ENCODE data around the gene RP9. TPM values are rescaled to one million over a fixed set of nuclear protein-coding genes. Genes with fewer than 3 reads are reported as not detected.

RP9 gene
- total RNA-seq, 1 experiment from 2014 or later = 20.7 TPM

- peak; percentile 96 for DNase-seq (ENCODE audit: low read depth)
Measured at GRCh38 chr7:33062782-33063443, 46.3 kb downstream of the RP9 start.

GRCh38 chr7:33062023-33062781 lies 47.0 kb downstream of the RP9 start, which contains the start of gene NT5C3A:
Gene NT5C3A (minus strand): TSS chr7:33062776. CDS start chr7:33062705, 71 bp downstream.
- DNase-seq (ENCODE audit: low read depth) = peak; percentile 47

DNA sequence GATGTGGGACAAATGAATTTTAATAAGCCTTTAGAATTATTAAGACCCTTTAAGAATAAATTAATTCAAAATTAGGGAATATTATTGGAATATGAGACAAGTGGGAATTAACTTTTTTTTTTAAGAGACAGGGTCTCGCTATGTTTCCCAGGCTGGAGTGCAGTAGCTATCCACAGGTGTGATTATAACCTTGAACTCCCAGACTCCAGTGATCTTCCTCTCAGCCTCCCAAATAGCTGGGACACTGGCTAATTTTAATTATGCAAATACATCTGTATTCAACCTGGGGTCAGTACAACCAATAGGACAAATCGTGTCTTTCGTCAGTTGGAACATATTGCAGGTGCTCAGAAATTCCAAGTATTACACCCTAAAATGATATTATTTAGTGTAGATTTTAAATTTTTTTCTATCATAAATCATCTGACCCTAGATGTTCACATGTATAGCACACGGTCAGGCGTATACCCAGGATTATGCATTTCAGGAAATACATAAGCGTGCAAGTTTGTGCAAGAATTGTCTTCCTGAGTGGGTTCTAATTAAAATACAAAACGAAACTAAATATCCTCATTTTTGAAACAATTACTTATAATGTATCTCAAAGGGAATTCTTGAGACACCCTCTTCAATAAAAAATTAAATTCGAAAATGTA lies 47.8 kb downstream of the RP9 start:
- no peak for DNase-seq (ENCODE audit: low read depth)

- no peak for DNase-seq (ENCODE audit: low read depth)
Measured at GRCh38 chr7:33059635-33060034, 49.6 kb downstream of the RP9 start.

DNA sequence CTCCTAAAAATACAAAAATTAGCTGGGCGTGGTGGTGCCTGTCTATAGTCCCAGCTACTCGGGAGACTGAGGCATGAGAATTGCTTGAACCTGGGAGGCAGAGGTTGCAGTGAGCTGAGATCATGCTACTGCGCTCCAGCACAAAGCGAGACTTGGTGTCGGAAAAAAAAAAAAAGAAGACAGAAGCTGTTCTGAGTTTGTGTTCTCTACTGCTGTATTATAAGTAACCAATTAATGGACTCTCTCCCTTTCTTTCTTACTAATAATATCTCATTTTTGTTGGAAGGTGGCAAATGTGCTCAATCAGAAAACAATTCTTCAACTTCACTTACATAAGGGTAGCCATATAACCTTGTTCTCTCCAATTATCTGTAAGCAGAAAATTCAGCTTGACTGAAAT lies 54.0 kb downstream of the RP9 start:
- DNase-seq (ENCODE audit: low read depth) = no peak

GRCh38 chr7:33054261-33054964 lies 54.8 kb downstream of the RP9 start:
- DNase-seq (ENCODE audit: low read depth) = peak; percentile 30

DNA sequence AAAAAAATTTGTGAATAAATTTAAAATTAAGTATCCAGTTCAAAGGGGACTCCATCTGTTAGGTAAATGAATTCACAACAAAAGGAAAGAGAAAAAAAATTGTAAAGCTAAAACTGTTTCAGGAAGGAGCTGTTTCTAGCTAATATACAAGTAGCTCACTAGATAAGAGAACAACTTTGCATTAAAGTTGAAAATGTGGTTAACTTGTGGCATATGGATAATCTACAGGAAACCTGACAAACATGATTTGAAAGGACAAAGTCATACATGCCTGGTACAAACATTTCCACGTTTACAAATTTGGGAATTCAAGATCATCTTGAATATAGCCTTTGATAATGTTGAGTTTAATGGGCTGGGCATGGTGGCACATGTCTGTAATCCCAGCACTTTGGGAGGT lies 55.5 kb downstream of the RP9 start:
- DNase-seq (ENCODE audit: low read depth) = no peak

DNA sequence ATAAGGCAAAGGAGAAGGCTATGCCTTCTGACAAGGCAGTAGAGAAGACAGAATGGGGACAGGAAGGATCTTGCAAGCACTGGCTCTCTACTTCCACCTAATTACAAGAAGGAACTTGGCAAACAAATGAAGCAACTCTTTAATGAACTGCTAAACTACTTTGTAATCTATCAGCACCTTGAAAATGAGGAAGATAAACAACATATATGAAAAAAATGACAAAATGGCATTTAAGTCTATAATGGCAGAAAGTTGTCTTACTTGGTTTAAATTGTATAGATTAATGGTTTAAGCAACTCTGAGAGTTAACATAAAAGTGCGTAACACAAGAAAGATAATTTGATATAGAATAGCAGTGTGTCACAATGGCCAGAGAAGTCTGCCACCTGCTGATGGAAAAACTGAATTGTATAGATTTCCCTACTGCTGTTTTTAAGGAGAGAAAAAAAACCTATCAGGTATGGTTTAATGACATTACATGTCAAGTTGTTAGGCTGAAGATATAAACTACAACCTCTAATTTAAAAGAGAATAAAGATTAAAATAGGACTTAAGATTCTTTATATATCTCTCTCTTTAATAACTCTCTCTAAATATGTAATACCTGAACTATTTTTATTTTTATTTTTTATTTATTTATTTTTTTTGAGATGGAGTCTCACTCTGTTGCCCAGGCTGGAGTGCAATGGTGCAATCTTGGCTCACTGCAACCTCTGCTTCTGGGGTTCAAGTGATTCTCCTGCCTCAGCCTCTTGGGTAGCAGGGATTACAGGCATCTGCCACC lies 58.5 kb downstream of the RP9 start:
- peak; percentile 55 for DNase-seq (ENCODE audit: low read depth)

- no peak for DNase-seq (ENCODE audit: low read depth)
Measured at GRCh38 chr7:33048704-33049103, 60.5 kb downstream of the RP9 start.

DNA sequence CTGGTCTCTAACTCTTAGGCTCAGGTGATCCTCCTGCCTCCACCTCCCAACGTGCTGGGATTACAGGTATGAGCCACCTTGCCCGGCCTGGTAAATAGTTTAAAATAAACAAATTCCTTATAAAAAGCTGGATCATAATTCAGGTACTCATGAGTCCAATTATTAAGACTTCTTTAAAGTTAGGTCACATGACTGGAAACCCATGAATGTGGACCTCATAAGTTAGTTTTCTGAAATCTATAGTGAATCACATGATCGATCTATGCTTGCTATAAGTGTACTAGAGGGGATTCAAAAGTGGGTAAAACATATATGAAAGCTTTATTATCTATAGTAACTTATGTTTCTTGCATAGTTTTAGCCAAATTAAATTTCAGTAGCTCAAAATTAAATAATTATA lies 60.9 kb downstream of the RP9 start:
- no peak for DNase-seq (ENCODE audit: low read depth)

DNA sequence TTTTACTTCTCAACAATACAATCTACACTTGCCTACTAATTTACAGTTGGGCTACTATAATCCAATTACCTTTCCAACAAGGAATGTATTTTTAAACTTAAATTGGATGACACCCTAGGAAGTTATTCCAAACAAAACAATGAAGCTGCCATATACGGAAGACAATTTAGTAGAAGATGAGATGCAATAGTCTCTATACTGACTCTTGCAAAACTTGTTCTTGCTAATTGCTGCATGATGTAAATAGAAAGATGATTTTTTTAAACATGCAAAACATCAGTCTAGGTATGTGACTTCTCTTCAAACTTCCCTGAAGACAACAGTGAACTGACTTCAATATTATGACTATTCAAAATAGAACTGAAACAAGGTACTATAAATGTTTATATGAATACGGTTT lies 64.2 kb downstream of the RP9 start:
- no peak for DNase-seq (ENCODE audit: low read depth)

Other genes starting within 250 kb of the RP9 start
- gene KBTBD2, start 217.6 kb downstream of the RP9 start, total RNA-seq (2014; rRNA removed; shearing (Covaris generic)) = 69.5 and 72.8 TPM in 2 replicates
- gene FKBP9, start 152.0 kb downstream of the RP9 start, total RNA-seq (2014; rRNA removed; shearing (Covaris generic)) = 154 and 171 TPM in 2 replicates
- gene NT5C3A, start 46.6 kb downstream of the RP9 start, total RNA-seq (2014; rRNA removed; shearing (Covaris generic)) = 42.8 and 43.4 TPM in 2 replicates
- 15.9 and 16.1 TPM in 2 replicates for gene BBS9, start 20.2 kb upstream of the RP9 start, total RNA-seq (2014; rRNA removed; shearing (Covaris generic))

Measured in RPMI7951 (cell line).